GM12878 (cell line): ENCODE data around the gene ST8SIA1. TPM values are rescaled to one million over a fixed set of nuclear protein-coding genes. Genes with fewer than 3 reads are reported as not detected.

Source experiments
- ATAC-seq: fragments of 200-7000 bp; cut with Tn5 transposase; 3 replicates; pipeline ENCODE4 v1.9.1; 2020; ENCODE audit warnings: mild to moderate bottlenecking, moderate library complexity
- BruUV-seq: library from RNA; stranded (reverse); fragments of 400-500 nt; replicated peaks from 2 replicates; lab custom pipeline; 2021; lab: Mats Ljungman, UMichigan
- CTCF ChIA-PET: fragments of 300-600 bp; sonication (Branson Sonifier 250); formaldehyde crosslinking; extraction: SDS; loops from one replicate; lab custom pipeline; 2021; ENCODE audit warnings: inconsistent platforms; lab: Yijun Ruan, JAX
- POLR2A ChIA-PET: fragments of 350-600 bp; formaldehyde crosslinking; extraction: SDS; loops from one replicate; lab custom pipeline; 2021; ENCODE audit warnings: inconsistent platforms; lab: Charles Lee
- RAD21 ChIA-PET: fragments of 300-600 bp; sonication (Branson Sonifier 250); formaldehyde crosslinking; loops from one replicate; lab custom pipeline; 2023; ENCODE audit warnings: antibody characterized with exemption; ENCODE audit not compliant: unreplicated experiment; lab: Charles Lee
- SMC1A ChIA-PET: fragments of 300-600 bp; sonication (Branson Sonifier 250); formaldehyde crosslinking; loops from one replicate; lab custom pipeline; 2023; ENCODE audit not compliant: unreplicated experiment, uncharacterized antibody; lab: Charles Lee
- DNase-seq: peaks from one replicate; pipeline ENCODE4 v3.0.0-alpha.2; 2011; ENCODE audit warnings: low read depth, low spot score
- FAIRE-seq: peaks from 3 replicates; lab custom pipeline; 2011; peaks lifted over from hg19 to GRCh38; lab: Jason Lieb, UNC
- H2AFZ ChIP-seq: 2 replicates; pipeline ENCODE4 v1.6.0; 2011; ENCODE audit warnings: low read depth, low read length, control low read depth; ENCODE audit not compliant: control insufficient read depth
- H3K27ac ChIP-seq: 2 replicates; pipeline ENCODE4 v1.5.1; 2011; ENCODE audit warnings: control low read depth; ENCODE audit not compliant: control insufficient read depth, insufficient read depth
- H3K27me3 ChIP-seq, 2 experiments: replicated peaks in 1 of 2; 2 replicates each; pipeline versions ENCODE4 v1.6.0 to v1.6.1; 2011; ENCODE audit warnings: low read length in 1 of 2; ENCODE audit not compliant: control insufficient read depth in 2 of 2, insufficient read depth in 2 of 2
- H3K36me3 ChIP-seq, 2 experiments: 2 replicates each; pipeline ENCODE4 v1.5.1; 2011; ENCODE audit warnings: low read length in 1 of 2; ENCODE audit not compliant: control insufficient read depth in 2 of 2, insufficient read depth in 2 of 2
- H3K4me1 ChIP-seq: 2 replicates; pipeline ENCODE4 v1.6.1; 2011; ENCODE audit warnings: mild to moderate bottlenecking, low read length, moderate library complexity, mixed read lengths; ENCODE audit not compliant: control insufficient read depth, insufficient read depth
- H3K4me2 ChIP-seq: 2 replicates; pipeline ENCODE4 v1.6.0; 2011; ENCODE audit warnings: control low read depth; ENCODE audit not compliant: control insufficient read depth, insufficient read depth
- H3K4me3 ChIP-seq: fragments of 200-600 bp; sonication (generic); 2 replicates; pipeline ENCODE4 v1.5.1; 2016
- H3K79me2 ChIP-seq: 2 replicates; pipeline ENCODE4 v1.6.0; 2011; ENCODE audit warnings: low read length; ENCODE audit not compliant: control insufficient read depth, insufficient read depth
- H3K9ac ChIP-seq: 2 replicates; pipeline ENCODE4 v1.8.0; 2011; ENCODE audit warnings: low read length, control low read depth, mixed read lengths; ENCODE audit not compliant: control insufficient read depth, insufficient read depth
- H3K9me3 ChIP-seq: replicated peaks from 3 replicates; pipeline ENCODE4 v1.5.1; 2011; ENCODE audit warnings: mild to moderate bottlenecking, low read length; ENCODE audit not compliant: control insufficient read depth, insufficient read depth
- H4K20me1 ChIP-seq: 2 replicates; pipeline ENCODE4 v1.6.0; 2011; ENCODE audit not compliant: control insufficient read depth, insufficient read depth
- ASH2L ChIP-seq: fragments of 300-600, 200-600 bp; sonication (generic); IDR thresholded peaks from 2 replicates; pipeline ENCODE4 v1.6.1; 2017; ENCODE audit warnings: low read depth, mild to moderate bottlenecking, borderline replicate concordance
- CHD1 ChIP-seq: IDR thresholded peaks from 2 replicates; pipeline ENCODE4 v1.6.1; 2012; ENCODE audit warnings: low read depth, low read length, improper control_type of control experiment
- CHD4 ChIP-seq: fragments of 200-600 bp; sonication (generic); IDR thresholded peaks from 2 replicates; pipeline ENCODE4 v1.6.1; 2016; ENCODE audit warnings: mild to moderate bottlenecking
- EGR1 ChIP-seq, 2 experiments: IDR thresholded peaks; 1 replicate in 1 of 2; 2 replicates in 1 of 2; pipeline ENCODE4 v1.6.1; 2011 to 2012; ENCODE audit warnings: low read depth in 2 of 2, low read length in 2 of 2, borderline replicate concordance in 1 of 2, mild to moderate bottlenecking in 1 of 2, moderate library complexity in 1 of 2
- GATAD2B ChIP-seq: fragments of 450-650 bp; conservative IDR thresholded peaks from 2 replicates; pipeline ENCODE4 v1.6.1; 2017; ENCODE audit warnings: low read depth, mild to moderate bottlenecking, moderate library complexity
- NR2F1 ChIP-seq: fragments of 450-650 bp; conservative IDR thresholded peaks from 2 replicates; pipeline ENCODE4 v1.6.1; 2017; ENCODE audit warnings: mild to moderate bottlenecking
- POLR2AphosphoS2 ChIP-seq: IDR thresholded peaks from 2 replicates; pipeline ENCODE4 v1.6.1; 2011; ENCODE audit warnings: low read depth, mild to moderate bottlenecking, low read length, improper control_type of control experiment, moderate library complexity
- RCOR1 ChIP-seq: conservative IDR thresholded peaks from 2 replicates; pipeline ENCODE4 v1.6.1; 2012; ENCODE audit warnings: low read depth, low read length, improper control_type of control experiment
- SP1 ChIP-seq: IDR thresholded peaks from one replicate; pipeline ENCODE4 v1.6.1; 2011; ENCODE audit warnings: low read depth, low read length
- SPI1 ChIP-seq: IDR thresholded peaks from 2 replicates; pipeline ENCODE4 v1.6.1; 2011; ENCODE audit warnings: low read depth, mild to moderate bottlenecking, low read length, moderate library complexity, borderline replicate concordance; ENCODE audit not compliant: insufficient read depth
- SREBF2 ChIP-seq: IDR thresholded peaks from 2 replicates; pipeline ENCODE4 v1.6.1; 2012; ENCODE audit warnings: mild to moderate bottlenecking, low read length
- ZNF207 ChIP-seq: fragments of 450-650 bp; IDR thresholded peaks from 2 replicates; pipeline ENCODE4 v1.6.1; 2014; ENCODE audit warnings: antibody characterized with exemption, mild to moderate bottlenecking, borderline replicate concordance
- WGBS: methylation state at CpG from one replicate; pipeline ENCODE4 v1.1.6; 2016; ENCODE audit warnings: low lambda C conversion rate; ENCODE audit not compliant: insufficient replicate concordance, insufficient coverage; ENCODE audit errors: missing lambda C conversion rate; 5-methylcytosine and 5-hydroxymethylcytosine counted together
- in situ Hi-C: fragments of 300-500 bp; cut with MboI; formaldehyde crosslinking; loops from 9 replicates; pipeline ENCODE4 v1.14.3; 2018; ENCODE audit warnings: mixed read lengths
- intact Hi-C: fragments of 100-400 bp; cut with micrococcal nuclease; formaldehyde crosslinking; loops from one replicate; pipeline ENCODE4 v1.14.2; 2022; ENCODE audit not compliant: unreplicated experiment
- polyA plus RNA-seq, 11 experiments: library from polyadenylated mRNA; depleted of rRNA in 4 of 11; unstranded in 6 of 11; stranded (reverse) in 5 of 11; fragments of >200 nt; fragmentation: Nextera tagmentation in 4 of 11; fragmentation: Illumina TruSeq in 1 of 11; extraction: Ambion mirVana in 4 of 11; extraction: Trizol in 1 of 11; gene quantifications; 1 replicate in 1 of 11; 2 replicates in 10 of 11; pipeline versions ENCODE4 v1.2.1 to v1.2.3, GENCODE V29; 2011 to 2016; ENCODE audit warnings: inconsistent platforms in 2 of 11, missing spikeins in 2 of 11, low read depth in 1 of 11
- total RNA-seq, 4 experiments: library from RNA; depleted of rRNA in 3 of 4; stranded (reverse); fragments of >200 nt in 3 of 4; fragmentation: Illumina TruSeq in 1 of 4; extraction: Trizol in 1 of 4; gene quantifications; 2 replicates each; pipeline versions ENCODE4 v1.2.1 to v1.2.3, GENCODE V29; 2013 to 2021
- TF ChIP-seq, protein P1 (sequence below): fragments of 450-650 bp; IDR thresholded peaks from 2 replicates; pipeline ENCODE4 v1.6.1; 2016; ENCODE audit warnings: mild to moderate bottlenecking
- TF ChIP-seq, protein P2 (sequence below): IDR thresholded peaks from 2 replicates; pipeline ENCODE4 v1.6.1; 2011; ENCODE audit warnings: low read depth, low read length, improper control_type of control experiment, borderline replicate concordance
- TF ChIP-seq, protein P3 (sequence below): fragments of 450-650 bp; formaldehyde crosslinking; IDR thresholded peaks from 2 replicates; pipeline ENCODE4 v1.4.0; 2022; ENCODE audit warnings: mild to moderate bottlenecking, moderate library complexity
- TF ChIP-seq, protein P4 (sequence below): fragments of 450-650 bp; formaldehyde crosslinking; IDR thresholded peaks from 2 replicates; pipeline ENCODE4 v1.4.0; 2020; ENCODE audit warnings: mild to moderate bottlenecking, moderate library complexity

The ST8SIA1 gene
- total and polyA plus RNA-seq, 10 of the 15 experiments (the other 5 are each of a cell fraction or from before 2014, with no cell fraction given): 0.23 to 0.35 (median 0.23) TPM; not detected in 7

- H3K36me3 ChIP-seq: no peaks in the 10 kb centered on the region
- no peak for ATAC-seq
- no peak overlapping the region for H3K4me3 ChIP-seq
- H3K9me3 ChIP-seq: no peaks in the 10 kb centered on the region
- H3K9ac ChIP-seq: no peak overlapping the region
- no peaks in the 10 kb centered on the region for H4K20me1 ChIP-seq
- POLR2A ChIA-PET: no interaction called here
- no peak overlapping the region for H3K27ac ChIP-seq
- SMC1A ChIA-PET: no interaction called here
- DNase-seq: no peak
- intact Hi-C loops: no loop called here
- TF ChIP-seq, protein P1, sequence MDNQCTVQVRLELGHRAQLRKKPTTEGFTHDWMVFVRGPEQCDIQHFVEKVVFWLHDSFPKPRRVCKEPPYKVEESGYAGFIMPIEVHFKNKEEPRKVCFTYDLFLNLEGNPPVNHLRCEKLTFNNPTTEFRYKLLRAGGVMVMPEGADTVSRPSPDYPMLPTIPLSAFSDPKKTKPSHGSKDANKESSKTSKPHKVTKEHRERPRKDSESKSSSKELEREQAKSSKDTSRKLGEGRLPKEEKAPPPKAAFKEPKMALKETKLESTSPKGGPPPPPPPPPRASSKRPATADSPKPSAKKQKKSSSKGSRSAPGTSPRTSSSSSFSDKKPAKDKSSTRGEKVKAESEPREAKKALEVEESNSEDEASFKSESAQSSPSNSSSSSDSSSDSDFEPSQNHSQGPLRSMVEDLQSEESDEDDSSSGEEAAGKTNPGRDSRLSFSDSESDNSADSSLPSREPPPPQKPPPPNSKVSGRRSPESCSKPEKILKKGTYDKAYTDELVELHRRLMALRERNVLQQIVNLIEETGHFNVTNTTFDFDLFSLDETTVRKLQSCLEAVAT: no peak
- TF ChIP-seq, protein P2, sequence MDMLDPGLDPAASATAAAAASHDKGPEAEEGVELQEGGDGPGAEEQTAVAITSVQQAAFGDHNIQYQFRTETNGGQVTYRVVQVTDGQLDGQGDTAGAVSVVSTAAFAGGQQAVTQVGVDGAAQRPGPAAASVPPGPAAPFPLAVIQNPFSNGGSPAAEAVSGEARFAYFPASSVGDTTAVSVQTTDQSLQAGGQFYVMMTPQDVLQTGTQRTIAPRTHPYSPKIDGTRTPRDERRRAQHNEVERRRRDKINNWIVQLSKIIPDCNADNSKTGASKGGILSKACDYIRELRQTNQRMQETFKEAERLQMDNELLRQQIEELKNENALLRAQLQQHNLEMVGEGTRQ: no peak
- TF ChIP-seq CHD4 (no peak), RCOR1 (no peak), SREBF2 (no peak), ASH2L (no peak), CHD1 (no peak), SP1 (no peak), NR2F1 (no peak), GATAD2B (no peak), SPI1 (no peak), POLR2AphosphoS2 (no peak), EGR1 (IDR thresholded peaks at IDR 0.05; ENCODE audit: borderline replicate concordance in 1 of 2, low read depth in 2 of 2, low read length in 2 of 2) (no peak), ZNF207 (no peak)
- TF ChIP-seq, protein P3, sequence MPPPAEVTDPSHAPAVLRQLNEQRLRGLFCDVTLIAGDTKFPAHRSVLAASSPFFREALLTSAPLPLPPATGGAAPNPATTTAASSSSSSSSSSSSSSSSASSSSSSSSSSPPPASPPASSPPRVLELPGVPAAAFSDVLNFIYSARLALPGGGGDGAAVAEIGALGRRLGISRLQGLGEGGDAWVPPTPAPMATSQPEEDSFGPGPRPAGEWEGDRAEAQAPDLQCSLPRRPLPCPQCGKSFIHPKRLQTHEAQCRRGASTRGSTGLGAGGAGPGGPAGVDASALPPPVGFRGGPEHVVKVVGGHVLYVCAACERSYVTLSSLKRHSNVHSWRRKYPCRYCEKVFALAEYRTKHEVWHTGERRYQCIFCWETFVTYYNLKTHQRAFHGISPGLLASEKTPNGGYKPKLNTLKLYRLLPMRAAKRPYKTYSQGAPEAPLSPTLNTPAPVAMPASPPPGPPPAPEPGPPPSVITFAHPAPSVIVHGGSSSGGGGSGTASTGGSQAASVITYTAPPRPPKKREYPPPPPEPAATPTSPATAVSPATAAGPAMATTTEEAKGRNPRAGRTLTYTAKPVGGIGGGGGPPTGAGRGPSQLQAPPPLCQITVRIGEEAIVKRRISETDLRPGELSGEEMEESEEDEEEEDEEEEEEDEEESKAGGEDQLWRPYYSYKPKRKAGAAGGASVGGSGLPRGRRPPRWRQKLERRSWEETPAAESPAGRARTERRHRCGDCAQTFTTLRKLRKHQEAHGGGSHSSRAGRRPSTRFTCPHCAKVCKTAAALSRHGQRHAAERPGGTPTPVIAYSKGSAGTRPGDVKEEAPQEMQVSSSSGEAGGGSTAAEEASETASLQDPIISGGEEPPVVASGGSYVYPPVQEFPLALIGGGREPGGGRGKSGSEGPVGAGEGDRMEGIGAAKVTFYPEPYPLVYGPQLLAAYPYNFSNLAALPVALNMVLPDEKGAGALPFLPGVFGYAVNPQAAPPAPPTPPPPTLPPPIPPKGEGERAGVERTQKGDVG (CRISPR knock-in tag): no peak
- TF ChIP-seq, protein P4, sequence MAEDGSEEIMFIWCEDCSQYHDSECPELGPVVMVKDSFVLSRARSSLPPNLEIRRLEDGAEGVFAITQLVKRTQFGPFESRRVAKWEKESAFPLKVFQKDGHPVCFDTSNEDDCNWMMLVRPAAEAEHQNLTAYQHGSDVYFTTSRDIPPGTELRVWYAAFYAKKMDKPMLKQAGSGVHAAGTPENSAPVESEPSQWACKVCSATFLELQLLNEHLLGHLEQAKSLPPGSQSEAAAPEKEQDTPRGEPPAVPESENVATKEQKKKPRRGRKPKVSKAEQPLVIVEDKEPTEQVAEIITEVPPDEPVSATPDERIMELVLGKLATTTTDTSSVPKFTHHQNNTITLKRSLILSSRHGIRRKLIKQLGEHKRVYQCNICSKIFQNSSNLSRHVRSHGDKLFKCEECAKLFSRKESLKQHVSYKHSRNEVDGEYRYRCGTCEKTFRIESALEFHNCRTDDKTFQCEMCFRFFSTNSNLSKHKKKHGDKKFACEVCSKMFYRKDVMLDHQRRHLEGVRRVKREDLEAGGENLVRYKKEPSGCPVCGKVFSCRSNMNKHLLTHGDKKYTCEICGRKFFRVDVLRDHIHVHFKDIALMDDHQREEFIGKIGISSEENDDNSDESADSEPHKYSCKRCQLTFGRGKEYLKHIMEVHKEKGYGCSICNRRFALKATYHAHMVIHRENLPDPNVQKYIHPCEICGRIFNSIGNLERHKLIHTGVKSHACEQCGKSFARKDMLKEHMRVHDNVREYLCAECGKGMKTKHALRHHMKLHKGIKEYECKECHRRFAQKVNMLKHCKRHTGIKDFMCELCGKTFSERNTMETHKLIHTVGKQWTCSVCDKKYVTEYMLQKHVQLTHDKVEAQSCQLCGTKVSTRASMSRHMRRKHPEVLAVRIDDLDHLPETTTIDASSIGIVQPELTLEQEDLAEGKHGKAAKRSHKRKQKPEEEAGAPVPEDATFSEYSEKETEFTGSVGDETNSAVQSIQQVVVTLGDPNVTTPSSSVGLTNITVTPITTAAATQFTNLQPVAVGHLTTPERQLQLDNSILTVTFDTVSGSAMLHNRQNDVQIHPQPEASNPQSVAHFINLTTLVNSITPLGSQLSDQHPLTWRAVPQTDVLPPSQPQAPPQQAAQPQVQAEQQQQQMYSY (CRISPR knock-in tag): no peak
- H2AFZ ChIP-seq: no peak overlapping the region
- no TSS peak for BruUV-seq
- CTCF ChIA-PET: no interaction called here
- RAD21 ChIA-PET: no interaction called here
- H3K4me2 ChIP-seq: no peak overlapping the region
- H3K79me2 ChIP-seq: no peaks in the 10 kb centered on the region
- 0% methylated on average over 1 of the region's 1 CpG for WGBS
- in situ Hi-C loops: no loop called here
- H3K4me1 ChIP-seq: no peaks in the 10 kb centered on the region
- H3K27me3 ChIP-seq: no peaks in the 10 kb centered on the region
- FAIRE-seq: no peak
Observed at GRCh38 chr12:22180705-22181104, 153.8 kb downstream of the ST8SIA1 start.
